Forelimb muscle (tissue), 1 donor: ENCODE data around the gene RXRA. TPM values are rescaled to one million over a fixed set of nuclear protein-coding genes. Genes with fewer than 3 reads are reported as not detected.

Experiments
- DNase-seq: peaks from one replicate; pipeline ENCODE4 v3.0.0-alpha.2; 2013; ENCODE audit warnings: low read depth
- polyA plus RNA-seq: library from polyadenylated mRNA; unstranded; fragments of 120-200 nt; gene quantifications from one replicate; pipeline ENCODE4 v1.2.1, GENCODE V29; 2013; ENCODE audit not compliant: insufficient read length

The RXRA gene
- polyA plus RNA-seq, 1 donor = 28.9 TPM

- no peak for DNase-seq
Observed at GRCh38 chr9:134396825-134397224, 70.6 kb downstream of the RXRA start.

DNA sequence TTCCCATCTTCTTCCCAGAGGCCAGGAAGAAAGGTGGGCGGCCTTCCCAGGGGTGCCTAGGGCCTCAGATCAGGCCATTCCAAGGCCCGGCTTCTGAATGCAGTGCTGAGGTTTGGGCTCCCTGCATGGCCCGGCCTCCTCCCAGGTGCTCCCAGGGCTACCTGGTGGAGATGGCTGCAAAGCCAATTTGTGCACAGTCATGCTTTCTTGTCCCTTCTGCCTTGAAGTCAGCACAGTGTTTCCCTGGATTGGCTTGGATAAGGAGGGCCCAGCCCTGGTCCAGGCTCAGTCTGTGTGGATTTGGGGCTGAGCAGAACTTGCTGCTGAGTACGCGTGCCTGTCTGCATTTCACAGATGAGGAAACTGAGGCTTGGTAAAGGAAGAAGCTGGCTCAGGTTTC, 72.5 kb downstream of the RXRA start:
- no peak for DNase-seq

DNA sequence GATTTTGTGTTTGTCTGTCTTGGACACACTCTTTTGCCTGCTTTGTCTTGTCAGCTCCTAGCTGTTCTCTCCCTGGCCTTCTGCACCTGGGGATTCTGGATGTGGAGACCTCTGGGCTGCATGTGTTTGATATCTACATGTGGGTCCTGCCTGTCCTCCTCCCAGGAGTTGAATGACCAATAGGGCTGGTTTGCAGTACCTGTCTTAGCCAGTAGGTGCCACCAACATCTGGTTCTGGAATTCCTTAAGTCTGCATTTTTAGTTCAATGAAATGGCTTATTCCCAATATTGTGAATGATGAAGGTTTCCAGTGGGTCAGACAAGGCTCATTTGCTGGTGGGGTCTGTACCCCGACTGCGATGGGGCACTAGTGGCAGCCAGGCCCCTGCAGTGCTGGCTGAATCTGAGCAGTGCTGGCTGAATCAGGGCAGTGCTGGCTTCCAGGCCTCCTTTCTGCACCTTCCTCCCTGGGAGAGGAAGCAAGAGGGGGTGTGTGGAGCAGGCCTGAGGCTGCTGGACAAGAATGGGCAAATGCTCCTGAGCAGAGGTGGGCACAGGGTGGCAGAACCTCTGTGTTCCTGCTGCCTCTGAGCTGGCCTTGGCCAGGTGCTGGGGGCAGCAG, 73.3 kb downstream of the RXRA start:
- no peak for DNase-seq

DNA sequence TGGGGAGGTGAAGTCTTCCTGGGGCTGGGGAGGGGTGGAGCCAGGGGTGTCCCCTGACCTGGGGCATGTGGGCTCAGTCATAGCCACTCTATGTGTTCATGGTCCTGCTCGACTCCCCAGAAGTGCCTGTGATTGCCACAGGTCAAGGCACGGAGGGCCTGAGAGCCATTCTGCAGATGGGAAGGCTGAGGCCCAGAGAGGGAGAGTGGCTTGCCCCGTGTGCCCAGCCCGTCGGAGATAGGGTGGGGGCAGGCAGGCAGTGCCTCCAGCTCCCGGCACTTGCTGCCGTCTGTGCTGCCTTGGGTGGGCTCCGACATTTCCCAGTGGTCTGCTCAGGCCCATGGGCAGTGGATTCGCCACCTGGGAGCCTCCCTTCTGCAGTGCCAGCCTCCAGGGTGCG, 74.0 kb downstream of the RXRA start:
- DNase-seq = no peak

DNA sequence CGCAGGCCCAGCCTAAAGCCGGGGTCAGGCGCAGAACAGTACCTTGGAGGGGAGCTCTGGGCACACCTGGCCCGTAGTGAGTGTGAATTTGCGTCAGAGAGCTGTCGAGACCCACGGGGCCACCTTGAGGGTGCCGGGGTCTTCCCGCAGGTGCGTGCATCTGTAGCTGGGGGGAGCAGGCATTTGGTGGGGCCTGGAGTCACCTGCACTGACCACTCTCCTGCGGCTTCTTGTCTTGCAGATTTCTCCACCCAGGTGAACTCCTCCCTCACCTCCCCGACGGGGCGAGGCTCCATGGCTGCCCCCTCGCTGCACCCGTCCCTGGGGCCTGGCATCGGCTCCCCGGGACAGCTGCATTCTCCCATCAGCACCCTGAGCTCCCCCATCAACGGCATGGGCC, 75.1 kb downstream of the RXRA start:
- no peak for DNase-seq

DNA sequence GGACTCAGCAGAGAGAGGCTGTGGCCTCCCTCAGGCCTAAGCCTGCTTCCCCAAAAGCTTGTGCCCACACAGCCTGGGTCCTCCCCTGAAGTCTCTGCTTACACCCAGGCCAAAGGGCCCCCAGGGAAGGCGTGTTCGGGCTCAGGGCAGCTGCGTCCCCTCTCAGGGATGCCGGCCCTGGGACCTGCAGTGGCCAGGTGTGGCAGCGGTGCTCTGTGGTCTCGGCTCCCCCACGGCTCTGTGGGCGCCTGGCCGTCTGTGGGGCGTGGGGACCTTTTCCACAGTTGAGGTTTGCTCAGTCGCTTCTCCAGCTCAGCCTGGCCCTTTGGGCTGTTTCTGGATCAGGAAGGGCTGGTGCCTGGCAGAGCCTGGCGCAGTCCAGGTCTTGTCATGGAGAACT, 75.9 kb downstream of the RXRA start:
- no peak for DNase-seq

DNA sequence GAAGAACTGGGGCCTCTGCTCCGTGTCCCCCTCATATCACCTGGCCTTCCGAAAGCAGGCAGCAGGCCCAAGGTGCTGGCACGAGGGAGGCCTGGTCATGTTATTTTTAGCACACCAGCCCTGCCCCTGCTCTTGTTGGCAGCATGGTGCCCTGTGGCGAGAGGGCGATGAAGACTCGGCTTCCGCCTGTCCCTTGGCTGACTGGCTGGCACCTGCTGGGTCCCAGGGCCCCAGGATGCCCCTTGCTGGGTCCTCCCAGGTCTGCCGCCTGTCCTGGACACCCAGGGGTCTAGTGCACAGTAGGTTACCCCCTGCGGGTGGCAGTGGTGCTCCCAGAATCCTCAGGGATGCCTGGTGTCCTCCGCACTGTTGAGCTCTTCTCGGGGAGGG, 77.0 kb downstream of the RXRA start:
- no peak for DNase-seq

- DNase-seq = peak; percentile 19
Observed at GRCh38 chr9:134403682-134404301, 77.5 kb downstream of the RXRA start.

DNA sequence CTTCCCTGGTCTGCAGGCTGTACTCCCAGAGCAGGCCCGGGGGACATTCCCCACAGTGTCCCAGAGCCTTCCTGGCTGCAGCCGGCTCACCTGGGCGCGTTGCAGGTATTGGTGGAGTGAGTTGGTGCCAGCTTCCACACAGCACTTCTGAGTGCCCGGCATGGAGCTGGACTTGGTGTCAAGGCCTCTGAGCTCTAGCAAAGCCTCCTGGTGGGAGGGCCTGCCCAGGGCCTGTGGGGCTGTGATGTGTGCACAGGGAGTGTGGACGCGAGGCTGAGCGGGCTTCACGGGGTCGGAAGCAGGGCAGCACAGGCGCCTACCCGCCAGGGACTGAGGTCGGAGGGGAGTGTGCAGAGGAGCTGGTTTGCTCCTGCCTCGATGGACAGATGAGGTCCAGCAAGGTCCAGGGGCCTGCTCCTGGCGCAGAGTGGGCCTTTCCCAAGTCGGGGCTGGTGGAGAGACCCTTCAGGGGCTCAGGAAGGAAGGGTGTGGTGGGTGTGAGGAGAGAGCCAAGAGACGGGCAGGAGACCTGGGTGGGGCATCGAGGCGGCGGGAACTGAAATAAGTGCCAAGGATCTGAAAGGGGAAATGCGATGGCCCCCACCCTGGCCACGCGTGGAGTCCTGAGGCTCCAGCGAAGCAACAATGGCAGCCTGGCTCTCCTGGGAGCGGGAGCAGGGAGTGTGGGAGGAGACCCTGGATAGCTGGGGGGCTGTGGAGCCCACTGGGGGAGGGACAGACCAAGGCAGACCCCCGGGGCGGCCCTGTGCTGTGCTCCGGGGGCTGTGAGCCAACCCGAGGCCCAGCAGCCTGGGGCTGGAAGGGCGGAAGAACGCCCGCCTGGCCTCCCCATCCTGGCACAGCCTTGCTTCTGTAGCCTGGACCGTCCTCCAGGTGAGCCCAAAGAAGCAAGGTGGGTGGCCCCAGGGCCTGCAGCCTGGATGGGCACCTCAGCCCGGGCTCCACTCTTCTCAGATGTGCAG, 78.4 kb downstream of the RXRA start:
- no peak for DNase-seq

DNA sequence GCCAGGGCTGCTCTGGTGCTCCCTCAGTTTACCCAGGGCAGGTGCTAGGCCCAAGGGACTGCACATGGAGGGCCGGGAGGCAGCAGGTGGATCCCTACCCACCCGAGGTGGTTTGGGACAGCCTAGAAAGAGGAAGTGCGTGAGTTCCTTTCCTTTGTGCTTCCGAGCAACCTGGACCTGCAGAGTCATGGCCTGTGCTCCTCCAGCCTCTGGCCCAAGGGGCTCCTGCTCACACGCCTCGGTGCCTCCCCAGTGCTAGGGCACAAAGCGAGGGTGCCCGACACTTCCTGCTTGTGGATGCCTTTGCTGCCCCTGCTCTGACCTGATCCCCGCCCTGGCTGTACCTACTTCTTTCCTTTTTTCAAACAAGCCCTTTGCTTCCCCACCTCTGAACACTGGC, 79.3 kb downstream of the RXRA start:
- DNase-seq = no peak

GRCh38 chr9:134406366-134407120, 80.3 kb downstream of the RXRA start:
- DNase-seq = no peak

GRCh38 chr9:134407121-134407779, 81.0 kb downstream of the RXRA start:
- DNase-seq = peak; percentile 68

DNA sequence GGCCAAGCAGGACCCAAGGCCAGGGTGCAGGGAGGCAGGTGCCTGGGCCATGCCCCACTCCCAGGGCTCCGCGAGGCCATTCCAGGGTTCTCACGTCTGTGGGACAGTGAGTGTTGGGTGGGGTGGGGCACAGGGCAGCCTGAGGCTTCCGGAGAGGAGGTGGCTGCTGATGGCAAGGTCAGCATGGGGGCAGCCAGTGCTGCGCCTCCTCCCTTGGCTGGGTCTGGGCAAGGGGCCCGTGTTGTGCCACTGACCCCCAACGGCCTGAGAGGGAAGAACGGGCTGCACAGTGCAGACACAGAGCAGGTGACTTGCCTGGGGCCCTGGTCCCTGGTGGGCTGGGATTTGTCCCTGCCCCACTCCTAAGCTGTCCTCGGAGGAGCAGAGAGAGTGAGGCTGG, 82.1 kb downstream of the RXRA start:
- DNase-seq = no peak

DNA sequence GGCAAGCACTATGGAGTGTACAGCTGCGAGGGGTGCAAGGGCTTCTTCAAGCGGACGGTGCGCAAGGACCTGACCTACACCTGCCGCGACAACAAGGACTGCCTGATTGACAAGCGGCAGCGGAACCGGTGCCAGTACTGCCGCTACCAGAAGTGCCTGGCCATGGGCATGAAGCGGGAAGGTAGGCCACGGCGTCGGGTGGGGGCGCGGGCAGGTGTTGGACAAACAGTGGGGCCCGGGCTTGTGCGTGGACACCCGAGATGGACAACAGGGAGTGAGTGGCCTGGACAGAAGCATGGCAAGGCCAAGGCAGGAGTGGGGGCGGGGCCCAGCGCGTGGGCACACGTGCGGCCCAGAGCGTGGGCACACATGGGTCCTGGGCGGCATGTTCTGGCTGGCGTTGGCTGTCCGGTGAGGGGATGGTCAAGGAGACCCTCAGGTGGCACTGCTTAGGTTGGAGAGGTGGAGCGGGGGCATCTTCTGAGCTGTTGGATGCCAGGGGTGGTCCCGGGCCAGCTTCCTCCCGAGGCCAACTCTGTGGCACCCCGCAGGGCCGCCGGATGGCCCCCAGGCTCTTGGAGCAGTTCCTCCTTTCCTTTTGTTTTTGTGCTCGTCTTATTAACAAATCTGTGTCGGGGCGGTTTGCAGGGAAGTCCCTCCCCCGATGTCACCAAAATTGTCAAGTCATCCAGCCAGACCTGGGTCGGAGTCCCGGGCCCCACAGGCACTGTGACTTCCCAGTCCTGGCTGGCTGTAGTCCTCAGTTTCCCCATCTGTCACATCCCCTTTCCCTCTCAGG, 82.9 kb downstream of the RXRA start:
- no peak for DNase-seq

DNA sequence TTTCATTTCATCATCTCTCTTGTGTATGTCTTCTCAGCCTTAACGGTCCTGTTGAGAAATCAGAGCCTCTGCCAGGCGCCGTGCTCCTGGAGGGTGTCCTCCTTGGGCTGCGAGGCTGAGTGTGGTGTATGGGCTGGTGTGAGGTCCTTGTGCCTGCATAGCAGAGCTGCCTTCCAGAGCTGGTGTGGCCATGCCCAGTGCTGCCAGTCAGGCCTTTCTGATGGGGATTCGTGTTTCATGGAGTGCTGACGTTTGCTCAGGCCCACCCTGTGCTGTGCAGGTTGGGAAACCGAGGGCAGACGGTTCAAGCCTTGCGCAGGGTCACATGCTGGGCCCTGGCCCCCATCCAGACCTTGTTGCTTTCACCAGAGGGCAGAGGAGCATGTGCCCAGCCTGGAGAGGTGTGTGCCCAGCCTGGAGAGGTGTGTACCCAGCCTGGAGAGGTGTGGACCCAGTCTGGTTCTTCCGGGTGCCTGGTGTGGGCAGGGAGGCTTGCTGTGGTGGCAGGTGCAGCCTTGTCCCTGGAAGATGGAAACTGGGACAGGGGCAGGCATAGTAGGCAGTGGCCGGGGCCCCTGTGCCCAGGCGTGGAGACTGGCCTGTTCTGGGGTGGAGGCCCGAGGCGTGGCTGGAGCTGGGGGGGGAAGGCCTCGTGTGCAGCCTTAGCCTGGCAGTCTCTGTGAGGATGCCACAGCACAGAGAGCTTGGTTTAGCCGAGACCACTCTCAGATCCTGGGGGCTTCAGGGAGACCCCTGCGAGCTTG, 84.0 kb downstream of the RXRA start:
- no peak for DNase-seq

DNA sequence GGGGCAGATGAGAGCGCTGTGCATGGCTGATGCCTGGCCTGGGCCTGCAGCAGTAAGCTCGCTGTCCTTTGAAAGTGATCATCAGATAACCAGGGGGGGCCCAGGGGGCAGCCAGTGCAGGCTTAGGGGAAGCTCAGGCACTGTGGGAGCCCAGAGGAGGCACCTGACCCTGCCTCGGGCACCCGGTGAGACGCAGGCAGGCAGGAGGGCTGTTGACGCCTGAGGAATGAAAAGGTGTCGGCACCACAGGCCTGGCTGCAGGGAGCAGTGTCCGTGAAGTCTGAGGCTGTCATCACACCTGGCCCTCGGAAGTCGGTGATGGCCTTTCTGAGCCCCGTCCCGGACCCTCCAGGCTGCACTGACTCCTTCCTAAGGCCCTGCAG, 84.6 kb downstream of the RXRA start:
- no peak for DNase-seq

GRCh38 chr9:134411440-134412297, 85.4 kb downstream of the RXRA start:
- DNase-seq = no peak

DNA sequence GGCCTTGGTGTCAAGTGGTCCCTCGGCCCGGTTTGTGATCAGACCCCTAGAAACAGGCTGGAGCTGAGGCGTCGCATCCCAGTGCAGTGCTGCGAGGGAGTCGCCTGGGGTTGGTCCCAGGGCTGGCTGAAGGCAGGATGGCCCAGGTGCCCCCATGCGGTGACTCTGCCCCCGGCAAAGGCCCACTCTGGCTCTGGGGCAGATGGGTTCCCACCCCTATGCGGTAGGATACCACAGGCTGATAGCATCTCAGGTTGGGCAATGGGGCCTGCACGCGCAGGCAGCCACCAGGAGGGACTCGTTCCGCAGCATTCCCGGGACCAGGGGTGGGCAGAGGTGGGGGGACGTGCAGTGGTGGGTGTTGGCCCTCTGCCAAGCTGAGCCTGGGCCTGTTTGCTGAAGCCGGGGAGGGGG, 86.0 kb downstream of the RXRA start:
- no peak for DNase-seq
